GM23338 (cell line): Measurements from ENCODE around the gene XYLT1. TPM values are rescaled to one million over a fixed set of nuclear protein-coding genes. Genes with fewer than 3 reads are reported as not detected.
A peak's percentile ranks its signal among the peaks of the same experiment; 100 is the strongest.

Source experiments
- ATAC-seq: fragments of 200-7000 bp; cut with Tn5 transposase; 3 replicates; pipeline ENCODE4 v1.9.1; 2020
- DNase-seq: peaks from one replicate; pipeline ENCODE4 v3.0.0-alpha.2; 2015; ENCODE audit warnings: low spot score
- H2AFZ ChIP-seq: fragments of 200-600 bp; sonication (generic); 2 replicates; pipeline ENCODE4 v1.8.0; 2016; ENCODE audit warnings: antibody characterized with exemption, mild to moderate bottlenecking, moderate library complexity
- H3F3A ChIP-seq: fragments of 200-600 bp; sonication (generic); replicated peaks from 2 replicates; pipeline ENCODE4 v1.8.0; 2017; ENCODE audit warnings: antibody characterized with exemption, mixed run types, low read depth
- H3K27ac ChIP-seq: fragments of 200-600 bp; sonication (generic); 2 replicates; pipeline ENCODE4 v1.6.1; 2016; ENCODE audit warnings: low read depth
- H3K27me3 ChIP-seq: fragments of 200-600 bp; sonication (generic); 2 replicates; pipeline ENCODE4 v1.8.0; 2016; ENCODE audit warnings: mild to moderate bottlenecking, mixed run types, moderate library complexity; ENCODE audit not compliant: insufficient read depth
- H3K36me3 ChIP-seq: fragments of 200-600 bp; sonication (generic); 2 replicates; pipeline ENCODE4 v1.8.0; 2016; ENCODE audit warnings: mild to moderate bottlenecking; ENCODE audit not compliant: insufficient read depth
- H3K4me1 ChIP-seq: fragments of 200-600 bp; sonication (generic); 2 replicates; pipeline ENCODE4 v1.8.0; 2016; ENCODE audit warnings: mild to moderate bottlenecking, moderate library complexity; ENCODE audit not compliant: insufficient read depth
- H3K4me2 ChIP-seq: fragments of 200-600 bp; sonication (generic); 2 replicates; pipeline ENCODE4 v1.7.1; 2017; ENCODE audit warnings: mixed run types
- H3K4me3 ChIP-seq: fragments of 200-600 bp; sonication (generic); 2 replicates; pipeline ENCODE4 v1.6.1; 2016; ENCODE audit warnings: mixed run types
- H3K79me2 ChIP-seq: fragments of 200-600 bp; sonication (generic); replicated peaks from 2 replicates; pipeline ENCODE4 v1.8.0; 2017; ENCODE audit warnings: mild to moderate bottlenecking; ENCODE audit not compliant: insufficient read depth
- H3K9me2 ChIP-seq: fragments of 200-600 bp; sonication (generic); 2 replicates; pipeline ENCODE4 v1.8.0; 2017; ENCODE audit not compliant: insufficient read depth
- H4K20me1 ChIP-seq: fragments of 200-600 bp; sonication (generic); replicated peaks from 2 replicates; pipeline ENCODE4 v1.8.0; 2017; ENCODE audit warnings: mild to moderate bottlenecking; ENCODE audit not compliant: insufficient read depth
- H3K27ac Mint-ChIP-seq: 2 replicates; pipeline ENCODE4 v1.8.0; 2020; ENCODE audit warnings: inconsistent platforms, mild to moderate bottlenecking, moderate library complexity, mixed read lengths
- H3K27me3 Mint-ChIP-seq: 3 replicates; pipeline ENCODE4 v1.8.0; 2022; ENCODE audit warnings: low read depth, mild to moderate bottlenecking, moderate library complexity, mixed read lengths, inconsistent platforms; ENCODE audit not compliant: insufficient read depth, poor library complexity
- H3K36me3 Mint-ChIP-seq: 3 replicates; pipeline ENCODE4 v1.8.0; 2021; ENCODE audit warnings: low read depth, mild to moderate bottlenecking, inconsistent platforms, moderate library complexity, mixed read lengths
- H3K4me1 Mint-ChIP-seq: 3 replicates; pipeline ENCODE4 v1.8.0; 2020; ENCODE audit warnings: mild to moderate bottlenecking, inconsistent platforms, mixed read lengths
- H3K4me3 Mint-ChIP-seq: 3 replicates; pipeline ENCODE4 v1.8.0; 2021; ENCODE audit warnings: moderate library complexity, mild to moderate bottlenecking, inconsistent platforms, mixed read lengths
- H3K9me3 Mint-ChIP-seq: 3 replicates; pipeline ENCODE4 v1.8.0; 2020; ENCODE audit warnings: moderate library complexity, mild to moderate bottlenecking, inconsistent platforms, mixed read lengths
- CREB1 ChIP-seq: fragments of 250-450 bp; sonication (Bioruptor Pico); IDR thresholded peaks from 2 replicates; pipeline ENCODE4 v1.5.0; 2020; ENCODE audit warnings: low read depth, mild to moderate bottlenecking, moderate library complexity
- EZH2 ChIP-seq: fragments of 200-600 bp; sonication (generic); IDR thresholded peaks from one replicate; pipeline ENCODE4 v1.8.0; 2017; ENCODE audit warnings: antibody characterized with exemption, mild to moderate bottlenecking, low read depth; ENCODE audit not compliant: unreplicated experiment
- EZH2phosphoT487 ChIP-seq: fragments of 200-600 bp; sonication (generic); IDR thresholded peaks from one replicate; pipeline ENCODE4 v1.8.1; 2018; ENCODE audit warnings: antibody characterized with exemption; ENCODE audit not compliant: unreplicated experiment
- JUNB ChIP-seq: IDR thresholded peaks from one replicate; pipeline ENCODE4 v1.6.1; 2016; ENCODE audit warnings: antibody characterized with exemption; ENCODE audit not compliant: unreplicated experiment
- NANOG ChIP-seq: IDR thresholded peaks from 2 replicates; pipeline ENCODE4 v1.6.1; 2016; ENCODE audit warnings: antibody characterized with exemption, borderline replicate concordance
- POLR2AphosphoS5 ChIP-seq: IDR thresholded peaks from 2 replicates; pipeline ENCODE4 v1.6.1; 2016; ENCODE audit warnings: antibody characterized with exemption, low read depth
- ZNF114 ChIP-seq: fragments of 250-450 bp; sonication (Bioruptor Pico); IDR thresholded peaks from 2 replicates; pipeline ENCODE4 v1.5.0; 2020; ENCODE audit warnings: mild to moderate bottlenecking, moderate library complexity
- ZNF331 ChIP-seq: fragments of 250-450 bp; sonication (Bioruptor Pico); IDR thresholded peaks from 2 replicates; pipeline ENCODE4 v1.5.0; 2020; ENCODE audit warnings: low read depth, mild to moderate bottlenecking, moderate library complexity
- polyA plus RNA-seq: library from polyadenylated mRNA; unstranded; fragments of >200 nt; fragmentation: Nextera tagmentation; extraction: Ambion mirVana; gene quantifications from 2 replicates; pipeline ENCODE4 v1.2.1, GENCODE V29; 2016
- total RNA-seq: library from RNA; depleted of rRNA; stranded (reverse); fragments of >200 nt; shearing (Covaris generic); gene quantifications from 2 replicates; pipeline ENCODE4 v1.2.3, GENCODE V29; 2014
- TF ChIP-seq, protein P1 (sequence below): IDR thresholded peaks from 2 replicates; pipeline ENCODE4 v1.6.1; 2016; ENCODE audit warnings: antibody characterized with exemption
- TF ChIP-seq, protein P2 (sequence below), 2 experiments: fragments of 200-600 bp in 1 of 2; sonication (generic) in 1 of 2; conservative IDR thresholded peaks; 2 replicates each; pipeline versions ENCODE4 v1.5.1 to v1.6.1; 2016 to 2017; ENCODE audit warnings: antibody characterized with exemption in 2 of 2, low read depth in 2 of 2, mild to moderate bottlenecking in 2 of 2, moderate library complexity in 1 of 2
- TF ChIP-seq, protein P3 (sequence below): IDR thresholded peaks from one replicate; pipeline ENCODE4 v1.6.1; 2018; ENCODE audit warnings: antibody characterized with exemption; ENCODE audit not compliant: unreplicated experiment

Gene XYLT1
- total and polyA plus RNA-seq, 2 experiments from 2014 or later = 3.5 to 24.7 TPM

DNA sequence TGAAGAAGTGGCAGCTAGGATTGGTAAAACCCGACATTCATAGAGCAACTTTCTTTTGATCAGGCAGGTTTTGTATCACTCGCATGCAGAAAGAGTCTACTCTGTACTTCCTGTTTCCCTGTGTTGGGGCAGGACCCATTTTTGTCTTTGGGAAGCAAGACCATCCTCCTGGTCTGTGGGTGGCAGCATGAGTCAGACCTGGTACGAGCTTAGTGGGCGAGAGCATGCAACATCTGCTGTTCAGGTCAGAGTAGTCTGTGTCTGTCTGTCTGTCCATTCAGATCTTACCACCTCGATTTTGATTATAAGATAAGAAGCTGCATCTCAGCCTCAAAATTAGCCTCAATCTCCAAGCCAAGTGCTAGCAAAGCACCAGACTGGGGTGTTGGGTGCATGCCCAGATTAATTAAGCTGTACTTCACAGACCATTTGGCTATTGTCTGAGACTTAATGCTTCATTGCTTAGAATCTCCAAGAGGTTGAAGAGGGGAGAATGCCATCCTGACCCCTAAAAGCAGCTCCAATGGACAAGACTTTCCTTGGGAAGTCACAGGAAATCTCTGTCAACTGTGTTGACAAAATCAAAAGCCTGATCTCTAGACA is 110.9 kb downstream of the XYLT1 start (continued):
- TF ChIP-seq CREB1 (CRISPR knock-in tag) = no peak
- TF ChIP-seq JUNB = no peak
- no peak for TF ChIP-seq ZNF114 (CRISPR knock-in tag)
- TF ChIP-seq NANOG = no peak
- no peak for TF ChIP-seq EZH2
- TF ChIP-seq ZNF331 (CRISPR knock-in tag) = no peak
- TF ChIP-seq, protein P1, sequence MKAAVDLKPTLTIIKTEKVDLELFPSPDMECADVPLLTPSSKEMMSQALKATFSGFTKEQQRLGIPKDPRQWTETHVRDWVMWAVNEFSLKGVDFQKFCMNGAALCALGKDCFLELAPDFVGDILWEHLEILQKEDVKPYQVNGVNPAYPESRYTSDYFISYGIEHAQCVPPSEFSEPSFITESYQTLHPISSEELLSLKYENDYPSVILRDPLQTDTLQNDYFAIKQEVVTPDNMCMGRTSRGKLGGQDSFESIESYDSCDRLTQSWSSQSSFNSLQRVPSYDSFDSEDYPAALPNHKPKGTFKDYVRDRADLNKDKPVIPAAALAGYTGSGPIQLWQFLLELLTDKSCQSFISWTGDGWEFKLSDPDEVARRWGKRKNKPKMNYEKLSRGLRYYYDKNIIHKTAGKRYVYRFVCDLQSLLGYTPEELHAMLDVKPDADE = no peak

DNA sequence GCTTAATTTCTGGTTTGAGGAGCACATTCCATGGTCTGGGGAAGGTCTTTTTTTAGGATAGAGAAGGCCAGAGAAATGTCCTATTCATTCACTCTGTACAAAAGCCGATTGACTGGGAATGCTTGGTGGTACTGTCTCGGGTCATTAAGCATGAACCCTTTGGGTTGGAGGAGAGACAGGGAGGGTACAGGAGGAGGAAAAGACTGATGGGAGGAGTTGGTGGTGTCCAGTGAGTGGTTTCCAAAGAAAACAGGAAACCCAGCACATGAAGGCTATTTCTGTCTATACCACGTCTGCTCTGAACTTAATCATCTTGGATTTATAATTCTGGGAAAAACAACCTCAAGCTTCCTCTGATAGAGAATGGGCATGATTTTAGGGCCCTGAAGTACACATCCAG is 111.9 kb downstream of the XYLT1 start:
- DNase-seq = no peak
- H3K4me1 Mint-ChIP-seq = peaks cover 17% of the 10 kb centered on the region
- H3K27ac Mint-ChIP-seq = no peak overlapping the region
- no peak overlapping the region for H2AFZ ChIP-seq
- H3K4me1 ChIP-seq = peaks cover 5% of the 10 kb centered on the region; the same call in 1 of the 2 replicates
- no peaks in the 10 kb centered on the region for H3K27me3 ChIP-seq
- H4K20me1 ChIP-seq = no peaks in the 10 kb centered on the region
- no peaks in the 10 kb centered on the region for H3K9me2 ChIP-seq
- H3K4me3 ChIP-seq = no peak overlapping the region
- H3K4me3 Mint-ChIP-seq = no peak overlapping the region
- peaks cover 7% of the 10 kb centered on the region for H3K27me3 Mint-ChIP-seq
- peaks cover 38% of the 10 kb centered on the region for H3K79me2 ChIP-seq
- H3K9me3 Mint-ChIP-seq = no peaks in the 10 kb centered on the region
- H3K4me2 ChIP-seq = 0 out of 2 replicates have a peak overlapping the region, but pooled peaks have one; percentile 8
- no peaks in the 10 kb centered on the region for H3K36me3 ChIP-seq
- H3K36me3 Mint-ChIP-seq = no peaks in the 10 kb centered on the region
- no peak overlapping the region for H3K27ac ChIP-seq
- no peaks in the 10 kb centered on the region for H3F3A ChIP-seq
- no peak for ATAC-seq
- TF ChIP-seq EZH2phosphoT487 (no peak), NANOG (no peak), ZNF114 (CRISPR knock-in tag) (no peak), CREB1 (CRISPR knock-in tag) (no peak), EZH2 (no peak), POLR2AphosphoS5 (no peak)
- TF ChIP-seq, protein P2, sequence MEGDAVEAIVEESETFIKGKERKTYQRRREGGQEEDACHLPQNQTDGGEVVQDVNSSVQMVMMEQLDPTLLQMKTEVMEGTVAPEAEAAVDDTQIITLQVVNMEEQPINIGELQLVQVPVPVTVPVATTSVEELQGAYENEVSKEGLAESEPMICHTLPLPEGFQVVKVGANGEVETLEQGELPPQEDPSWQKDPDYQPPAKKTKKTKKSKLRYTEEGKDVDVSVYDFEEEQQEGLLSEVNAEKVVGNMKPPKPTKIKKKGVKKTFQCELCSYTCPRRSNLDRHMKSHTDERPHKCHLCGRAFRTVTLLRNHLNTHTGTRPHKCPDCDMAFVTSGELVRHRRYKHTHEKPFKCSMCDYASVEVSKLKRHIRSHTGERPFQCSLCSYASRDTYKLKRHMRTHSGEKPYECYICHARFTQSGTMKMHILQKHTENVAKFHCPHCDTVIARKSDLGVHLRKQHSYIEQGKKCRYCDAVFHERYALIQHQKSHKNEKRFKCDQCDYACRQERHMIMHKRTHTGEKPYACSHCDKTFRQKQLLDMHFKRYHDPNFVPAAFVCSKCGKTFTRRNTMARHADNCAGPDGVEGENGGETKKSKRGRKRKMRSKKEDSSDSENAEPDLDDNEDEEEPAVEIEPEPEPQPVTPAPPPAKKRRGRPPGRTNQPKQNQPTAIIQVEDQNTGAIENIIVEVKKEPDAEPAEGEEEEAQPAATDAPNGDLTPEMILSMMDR (conservative IDR thresholded peaks at IDR 0.05; ENCODE audit: low read depth in 2 of 2) = no peak

DNA sequence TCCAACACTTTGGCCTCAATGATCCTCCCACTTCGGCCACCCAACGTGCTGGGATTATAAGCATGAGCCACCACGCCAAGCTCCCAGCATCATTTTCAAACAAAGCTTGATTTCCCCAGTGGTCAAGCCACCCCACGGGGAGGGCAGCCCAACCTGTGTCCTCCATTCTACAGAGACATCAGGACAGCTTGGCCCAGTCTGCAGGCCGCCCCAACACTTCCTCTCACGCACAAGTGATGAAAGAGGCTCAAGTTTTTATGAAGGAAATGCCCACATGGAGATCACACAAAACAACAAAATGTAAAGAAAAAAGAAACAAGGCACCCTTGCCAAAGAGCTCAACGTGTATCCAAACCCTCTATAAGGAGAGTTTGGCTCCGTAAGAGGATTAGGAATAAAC is 112.4 kb downstream of the XYLT1 start:
- no peaks in the 10 kb centered on the region for H3K36me3 Mint-ChIP-seq
- Histone ChIP-seq H4K20me1 (no peaks in the 10 kb centered on the region), H2AFZ (no peak overlapping the region), H3K4me1 (peaks cover 5% of the 10 kb centered on the region; the same call in 1 of the 2 replicates), H3F3A (no peaks in the 10 kb centered on the region), H3K79me2 (peaks cover 35% of the 10 kb centered on the region), H3K4me3 (no peak overlapping the region), H3K27ac (no peak overlapping the region), H3K36me3 (no peaks in the 10 kb centered on the region), H3K9me2 (no peaks in the 10 kb centered on the region), H3K27me3 (no peaks in the 10 kb centered on the region), H3K4me2 (no peak overlapping the region)
- H3K27me3 Mint-ChIP-seq = peaks cover 7% of the 10 kb centered on the region
- H3K4me3 Mint-ChIP-seq = no peak overlapping the region
- H3K27ac Mint-ChIP-seq = no peak overlapping the region
- H3K4me1 Mint-ChIP-seq = peaks cover 17% of the 10 kb centered on the region
- DNase-seq = no peak
- H3K9me3 Mint-ChIP-seq = no peaks in the 10 kb centered on the region
- no peak for ATAC-seq
- TF ChIP-seq, protein P3, sequence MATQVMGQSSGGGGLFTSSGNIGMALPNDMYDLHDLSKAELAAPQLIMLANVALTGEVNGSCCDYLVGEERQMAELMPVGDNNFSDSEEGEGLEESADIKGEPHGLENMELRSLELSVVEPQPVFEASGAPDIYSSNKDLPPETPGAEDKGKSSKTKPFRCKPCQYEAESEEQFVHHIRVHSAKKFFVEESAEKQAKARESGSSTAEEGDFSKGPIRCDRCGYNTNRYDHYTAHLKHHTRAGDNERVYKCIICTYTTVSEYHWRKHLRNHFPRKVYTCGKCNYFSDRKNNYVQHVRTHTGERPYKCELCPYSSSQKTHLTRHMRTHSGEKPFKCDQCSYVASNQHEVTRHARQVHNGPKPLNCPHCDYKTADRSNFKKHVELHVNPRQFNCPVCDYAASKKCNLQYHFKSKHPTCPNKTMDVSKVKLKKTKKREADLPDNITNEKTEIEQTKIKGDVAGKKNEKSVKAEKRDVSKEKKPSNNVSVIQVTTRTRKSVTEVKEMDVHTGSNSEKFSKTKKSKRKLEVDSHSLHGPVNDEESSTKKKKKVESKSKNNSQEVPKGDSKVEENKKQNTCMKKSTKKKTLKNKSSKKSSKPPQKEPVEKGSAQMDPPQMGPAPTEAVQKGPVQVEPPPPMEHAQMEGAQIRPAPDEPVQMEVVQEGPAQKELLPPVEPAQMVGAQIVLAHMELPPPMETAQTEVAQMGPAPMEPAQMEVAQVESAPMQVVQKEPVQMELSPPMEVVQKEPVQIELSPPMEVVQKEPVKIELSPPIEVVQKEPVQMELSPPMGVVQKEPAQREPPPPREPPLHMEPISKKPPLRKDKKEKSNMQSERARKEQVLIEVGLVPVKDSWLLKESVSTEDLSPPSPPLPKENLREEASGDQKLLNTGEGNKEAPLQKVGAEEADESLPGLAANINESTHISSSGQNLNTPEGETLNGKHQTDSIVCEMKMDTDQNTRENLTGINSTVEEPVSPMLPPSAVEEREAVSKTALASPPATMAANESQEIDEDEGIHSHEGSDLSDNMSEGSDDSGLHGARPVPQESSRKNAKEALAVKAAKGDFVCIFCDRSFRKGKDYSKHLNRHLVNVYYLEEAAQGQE = no peak
- TF ChIP-seq NANOG (no peak), EZH2 (no peak)
